HG03439 (cell line): ENCODE results near the gene PNMA1.

ENCODE experiments used
- ATAC-seq: cut with Tn5 transposase; IDR thresholded peaks from one replicate; pipeline ENCODE4 v1.9.1; 2021; ENCODE audit warnings: mild to moderate bottlenecking, moderate library complexity; ENCODE audit not compliant: unreplicated experiment

PNMA1 gene

GRCh38 chr14:73751157-73751691, 37.0 kb upstream of the PNMA1 start:
- ATAC-seq: no peak

- ATAC-seq: no peak
These were observed 36.3 kb upstream of the PNMA1 start for GRCh38 chr14:73750531-73750901.

GRCh38 chr14:73749706-73750530, 35.7 kb upstream of the PNMA1 start:
- ATAC-seq: no peak

- ATAC-seq: no peak
These were observed 34.7 kb upstream of the PNMA1 start for GRCh38 chr14:73748858-73749357.

GRCh38 chr14:73747379-73748211, 33.4 kb upstream of the PNMA1 start:
- no peak for ATAC-seq

GRCh38 chr14:73746520-73747378, 32.6 kb upstream of the PNMA1 start:
- no peak for ATAC-seq

- ATAC-seq: no peak
These were observed 31.7 kb upstream of the PNMA1 start for GRCh38 chr14:73745571-73746519.

GRCh38 chr14:73744874-73745529, 30.8 kb upstream of the PNMA1 start:
- no peak for ATAC-seq

- ATAC-seq: no peak
These were observed 30.1 kb upstream of the PNMA1 start for GRCh38 chr14:73744175-73744867.

GRCh38 chr14:73743431-73743931, 29.3 kb upstream of the PNMA1 start:
- no peak for ATAC-seq

- no peak for ATAC-seq
These were observed 28.5 kb upstream of the PNMA1 start for GRCh38 chr14:73742520-73743238.

GRCh38 chr14:73741876-73742519, 27.8 kb upstream of the PNMA1 start:
- ATAC-seq: no peak

GRCh38 chr14:73741386-73741875, 27.2 kb upstream of the PNMA1 start:
- ATAC-seq: no peak

- no peak for ATAC-seq
These were observed 26.6 kb upstream of the PNMA1 start for GRCh38 chr14:73740618-73741326.

GRCh38 chr14:73739899-73740617, 25.9 kb upstream of the PNMA1 start:
- ATAC-seq: no peak
